Smooth muscle cell (in vitro differentiated cells): ENCODE data around the gene KRT32. TPM values are rescaled to one million over a fixed set of nuclear protein-coding genes. Genes with fewer than 3 reads are reported as not detected.

Experiments used
- DNase-seq: peaks from one replicate; lab custom pipeline; 2025; ENCODE audit not compliant: unreplicated experiment; lab: John Stamatoyannopoulos, UW
- H2AFZ ChIP-seq: fragments of 200-600 bp; sonication (generic); 2 replicates; pipeline ENCODE4 v1.6.0; 2016; ENCODE audit warnings: antibody characterized with exemption, low read depth, mild to moderate bottlenecking
- H3F3A ChIP-seq: fragments of 200-600 bp; sonication (generic); 2 replicates; pipeline ENCODE4 v1.6.0; 2017; ENCODE audit warnings: antibody characterized with exemption, low read depth
- H3K27ac ChIP-seq: fragments of 200-600 bp; sonication (generic); 2 replicates; pipeline ENCODE4 v1.5.1; 2016; ENCODE audit warnings: low read depth, mild to moderate bottlenecking
- H3K27me3 ChIP-seq: fragments of 200-600 bp; sonication (generic); 2 replicates; pipeline ENCODE4 v1.6.1; 2016; ENCODE audit warnings: low read depth, mild to moderate bottlenecking
- H3K36me3 ChIP-seq: fragments of 200-600 bp; sonication (generic); 2 replicates; pipeline ENCODE4 v1.5.1; 2016; ENCODE audit warnings: low read depth
- H3K4me1 ChIP-seq: fragments of 200-600 bp; sonication (generic); 2 replicates; pipeline ENCODE4 v1.5.1; 2016; ENCODE audit warnings: low read depth
- H3K4me2 ChIP-seq: fragments of 200-600 bp; sonication (generic); 2 replicates; pipeline ENCODE4 v1.6.0; 2016; ENCODE audit warnings: mild to moderate bottlenecking
- H3K4me3 ChIP-seq: fragments of 200-600 bp; sonication (generic); 2 replicates; pipeline ENCODE4 v1.5.1; 2016; ENCODE audit warnings: mild to moderate bottlenecking
- H3K79me2 ChIP-seq: fragments of 200-600 bp; sonication (generic); 2 replicates; pipeline ENCODE4 v1.6.0; 2016; ENCODE audit warnings: low read depth, mild to moderate bottlenecking
- H3K9ac ChIP-seq: fragments of 200-600 bp; sonication (generic); 2 replicates; pipeline ENCODE4 v1.6.0; 2016; ENCODE audit warnings: low read depth
- H3K9me3 ChIP-seq: fragments of 200-600 bp; sonication (generic); replicated peaks from 2 replicates; pipeline ENCODE4 v1.5.1; 2016; ENCODE audit warnings: low read depth
- H4K20me1 ChIP-seq: fragments of 200-600 bp; sonication (generic); 2 replicates; pipeline ENCODE4 v1.6.0; 2016; ENCODE audit warnings: low read depth
- WGBS: methylation state at CpG from one replicate; pipeline ENCODE4 v1.1.7; 2016; ENCODE audit warnings: low lambda C conversion rate; 5-methylcytosine and 5-hydroxymethylcytosine counted together
- polyA plus RNA-seq: library from polyadenylated mRNA; unstranded; fragments of >200 nt; fragmentation: Nextera tagmentation; extraction: Ambion mirVana; gene quantifications from 2 replicates; pipeline ENCODE4 v1.2.1, GENCODE V29; 2016
- total RNA-seq: library from RNA; depleted of rRNA; stranded (reverse); fragments of >200 nt; gene quantifications from 2 replicates; pipeline ENCODE4 v1.2.3, GENCODE V29; 2014
- TF ChIP-seq, protein P1 (sequence below): fragments of 200-600 bp; sonication (generic); IDR thresholded peaks from 2 replicates; pipeline ENCODE4 v1.5.1; 2017; ENCODE audit warnings: borderline replicate concordance, mild to moderate bottlenecking, antibody characterized with exemption; ENCODE audit not compliant: insufficient read depth, poor library complexity, severe bottlenecking

Gene KRT32
- total RNA-seq (not detected in 2 replicates), polyA plus RNA-seq (not detected in 2 replicates)

DNA sequence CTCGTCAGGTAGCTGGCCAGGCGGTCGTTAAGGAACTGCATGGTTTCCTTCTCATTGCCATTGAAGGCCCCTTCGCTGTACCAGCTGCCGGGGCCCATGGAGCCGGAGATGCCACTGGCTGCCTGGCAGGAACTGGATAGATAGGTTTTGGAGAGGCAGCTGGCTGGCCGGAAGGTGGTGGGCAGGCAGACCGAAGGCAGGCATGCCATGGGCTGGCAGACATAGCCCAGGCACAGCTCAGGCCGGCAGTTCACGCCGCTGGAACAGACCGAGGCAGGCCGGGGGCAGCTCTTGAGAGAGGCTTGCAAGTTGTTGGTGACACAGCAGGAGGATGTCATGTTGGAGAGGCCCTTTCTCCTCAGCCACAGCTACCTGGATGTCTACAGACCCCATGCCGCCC, at the start of gene KRT32:
Gene KRT32 (minus strand): TSS at position 399 of the 400 bp plus-strand sequence. CDS start 61 bp downstream, at position 338.
- Histone ChIP-seq H3K4me3 (no peak within 1 kb of the TSS), H3K9ac (no peak within 1 kb of the TSS), H3K4me1 (no peaks in the 10 kb centered on the region), H3K9me3 (no peaks in the 10 kb centered on the region), H4K20me1 (no peaks in the 10 kb centered on the region), H3K27me3 (no peaks in the 10 kb centered on the region), H3K4me2 (no peak within 1 kb of the TSS), H2AFZ (no peak within 1 kb of the TSS), H3K27ac (no peak within 1 kb of the TSS), H3K79me2 (no peaks in the 10 kb centered on the region), H3F3A (no peaks in the 10 kb centered on the region), H3K36me3 (no peaks in the 10 kb centered on the region)
- no peak for DNase-seq
- WGBS = 93% methylated on average over 14 of the region's 14 CpGs
- TF ChIP-seq, protein P1, sequence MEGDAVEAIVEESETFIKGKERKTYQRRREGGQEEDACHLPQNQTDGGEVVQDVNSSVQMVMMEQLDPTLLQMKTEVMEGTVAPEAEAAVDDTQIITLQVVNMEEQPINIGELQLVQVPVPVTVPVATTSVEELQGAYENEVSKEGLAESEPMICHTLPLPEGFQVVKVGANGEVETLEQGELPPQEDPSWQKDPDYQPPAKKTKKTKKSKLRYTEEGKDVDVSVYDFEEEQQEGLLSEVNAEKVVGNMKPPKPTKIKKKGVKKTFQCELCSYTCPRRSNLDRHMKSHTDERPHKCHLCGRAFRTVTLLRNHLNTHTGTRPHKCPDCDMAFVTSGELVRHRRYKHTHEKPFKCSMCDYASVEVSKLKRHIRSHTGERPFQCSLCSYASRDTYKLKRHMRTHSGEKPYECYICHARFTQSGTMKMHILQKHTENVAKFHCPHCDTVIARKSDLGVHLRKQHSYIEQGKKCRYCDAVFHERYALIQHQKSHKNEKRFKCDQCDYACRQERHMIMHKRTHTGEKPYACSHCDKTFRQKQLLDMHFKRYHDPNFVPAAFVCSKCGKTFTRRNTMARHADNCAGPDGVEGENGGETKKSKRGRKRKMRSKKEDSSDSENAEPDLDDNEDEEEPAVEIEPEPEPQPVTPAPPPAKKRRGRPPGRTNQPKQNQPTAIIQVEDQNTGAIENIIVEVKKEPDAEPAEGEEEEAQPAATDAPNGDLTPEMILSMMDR = no peak

DNA sequence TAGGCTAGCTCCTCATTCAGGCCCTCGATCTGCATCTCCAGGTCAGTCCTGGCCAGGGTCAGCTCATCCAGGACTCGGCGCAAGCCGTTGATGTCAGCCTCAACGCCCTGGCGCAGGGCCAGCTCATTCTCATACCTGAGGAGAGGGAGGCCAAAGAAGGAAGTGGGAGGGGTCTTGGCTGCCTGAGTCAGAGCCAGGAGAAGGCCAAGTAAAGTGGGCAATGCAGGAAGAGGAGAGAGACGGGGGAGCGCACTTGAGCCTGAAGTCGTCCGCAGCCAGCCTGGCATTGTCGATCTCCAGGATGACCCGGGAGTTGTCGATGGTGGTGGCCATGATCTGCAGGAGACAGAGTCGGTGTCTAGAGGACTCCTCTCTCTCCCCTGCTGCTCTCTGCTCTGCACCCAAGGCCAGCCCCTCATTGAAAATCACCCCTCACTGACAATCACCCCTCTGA, 49.7 kb upstream of the KRT32 start:
- Histone ChIP-seq H4K20me1 (no peaks in the 10 kb centered on the region), H3K4me2 (no peak overlapping the region), H3K9ac (no peak overlapping the region), H2AFZ (no peak overlapping the region), H3K27ac (no peak overlapping the region), H3K4me1 (no peaks in the 10 kb centered on the region), H3K27me3 (no peaks in the 10 kb centered on the region), H3K36me3 (no peaks in the 10 kb centered on the region), H3K4me3 (no peak overlapping the region), H3K79me2 (no peaks in the 10 kb centered on the region), H3F3A (peaks cover 4% of the 10 kb centered on the region), H3K9me3 (no peaks in the 10 kb centered on the region)
- TF ChIP-seq, protein P1 = no peak
- WGBS = 89% methylated on average over 14 of the region's 14 CpGs
- DNase-seq = no peak

DNA sequence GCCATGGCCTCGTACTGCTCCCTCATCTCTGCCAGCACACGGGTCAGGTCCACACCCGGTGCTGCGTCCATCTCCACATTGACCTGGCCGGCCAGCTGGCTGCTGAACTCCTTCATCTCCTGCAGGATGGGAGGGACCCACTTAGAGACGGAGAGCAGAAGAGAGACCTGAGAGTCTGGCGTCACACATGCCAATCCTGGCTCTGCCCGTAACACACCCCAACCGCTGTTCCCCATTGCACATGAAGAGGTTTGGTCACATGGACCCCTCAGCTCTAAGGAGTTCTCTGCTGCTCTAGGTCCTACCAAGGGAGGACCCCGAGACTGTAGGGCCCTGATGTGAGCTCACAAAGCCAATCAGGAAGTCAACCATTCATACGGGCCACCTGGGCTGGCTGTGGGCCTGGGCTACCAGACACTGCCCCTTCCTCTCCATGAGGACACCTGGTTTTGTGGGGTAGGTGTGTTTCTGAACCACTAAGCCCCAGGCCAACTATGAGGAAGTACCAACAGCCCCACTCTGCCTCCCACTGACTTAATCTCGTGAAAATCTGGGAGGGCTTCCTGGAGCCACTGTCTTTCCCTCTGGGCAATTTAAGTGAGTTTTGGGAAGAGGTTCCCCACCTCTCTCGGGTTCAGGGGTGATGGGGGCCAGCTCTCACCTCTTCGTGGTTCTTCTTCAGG, 49.1 kb upstream of the KRT32 start:
- no peaks in the 10 kb centered on the region for H4K20me1 ChIP-seq
- H3K79me2 ChIP-seq = no peaks in the 10 kb centered on the region
- no peaks in the 10 kb centered on the region for H3F3A ChIP-seq
- no peak overlapping the region for H3K27ac ChIP-seq
- H3K4me3 ChIP-seq = no peak overlapping the region
- H3K36me3 ChIP-seq = no peaks in the 10 kb centered on the region
- no peak overlapping the region for H3K4me2 ChIP-seq
- H3K4me1 ChIP-seq = no peaks in the 10 kb centered on the region
- no peak for DNase-seq
- H3K9me3 ChIP-seq = no peaks in the 10 kb centered on the region
- 94% methylated on average over 14 of the region's 14 CpGs for WGBS
- H2AFZ ChIP-seq = no peak overlapping the region
- no peaks in the 10 kb centered on the region for H3K27me3 ChIP-seq
- H3K9ac ChIP-seq = no peak overlapping the region
- TF ChIP-seq, protein P1 = no peak

DNA sequence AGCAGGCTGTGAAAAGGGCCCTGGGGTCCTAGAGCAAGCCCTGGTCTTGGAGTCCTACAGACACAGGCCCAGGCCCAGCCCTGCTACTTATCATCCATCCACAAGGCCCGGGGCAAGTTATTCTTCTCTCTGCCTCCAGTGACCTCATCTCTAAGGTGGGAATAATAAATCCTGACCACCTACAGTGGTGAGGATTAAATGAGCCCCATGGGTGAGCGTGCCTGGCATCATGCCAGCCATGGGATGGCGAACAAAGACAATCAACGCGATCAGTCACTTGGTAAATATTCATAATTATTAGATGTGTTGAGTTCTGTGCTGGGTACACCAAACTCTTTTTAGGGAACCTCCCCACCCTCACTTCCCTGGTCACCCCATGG, 46.0 kb upstream of the KRT32 start:
- no peaks in the 10 kb centered on the region for H3K27me3 ChIP-seq
- H3K9ac ChIP-seq = no peak overlapping the region
- no peaks in the 10 kb centered on the region for H3K36me3 ChIP-seq
- TF ChIP-seq, protein P1 = no peak
- no peaks in the 10 kb centered on the region for H3K9me3 ChIP-seq
- no peak overlapping the region for H2AFZ ChIP-seq
- H3K4me3 ChIP-seq = no peak overlapping the region
- H3K4me1 ChIP-seq = no peaks in the 10 kb centered on the region
- H4K20me1 ChIP-seq = no peaks in the 10 kb centered on the region
- no peaks in the 10 kb centered on the region for H3K79me2 ChIP-seq
- WGBS = 97% methylated on average over 5 of the region's 5 CpGs
- no peak for DNase-seq
- H3K4me2 ChIP-seq = no peak overlapping the region
- no peaks in the 10 kb centered on the region for H3F3A ChIP-seq
- H3K27ac ChIP-seq = no peak overlapping the region
